Neural progenitor cell (in vitro differentiated cells): ENCODE measurements around the gene SOBP.

Source experiments
- EZH2 ChIP-seq: fragments of 200-600 bp; sonication (generic); IDR thresholded peaks from 2 replicates; pipeline ENCODE4 v1.6.1; 2017; ENCODE audit warnings: antibody characterized with exemption, mild to moderate bottlenecking, moderate library complexity
- EZH2phosphoT487 ChIP-seq: fragments of 200-600 bp; sonication (generic); IDR thresholded peaks from 2 replicates; pipeline ENCODE4 v1.6.1; 2017; ENCODE audit warnings: antibody characterized with exemption
- TF ChIP-seq, protein P1 (sequence below): fragments of 200-600 bp; sonication (generic); IDR thresholded peaks from 2 replicates; pipeline ENCODE4 v1.5.1; 2017; ENCODE audit warnings: antibody characterized with exemption, mild to moderate bottlenecking

DNA sequence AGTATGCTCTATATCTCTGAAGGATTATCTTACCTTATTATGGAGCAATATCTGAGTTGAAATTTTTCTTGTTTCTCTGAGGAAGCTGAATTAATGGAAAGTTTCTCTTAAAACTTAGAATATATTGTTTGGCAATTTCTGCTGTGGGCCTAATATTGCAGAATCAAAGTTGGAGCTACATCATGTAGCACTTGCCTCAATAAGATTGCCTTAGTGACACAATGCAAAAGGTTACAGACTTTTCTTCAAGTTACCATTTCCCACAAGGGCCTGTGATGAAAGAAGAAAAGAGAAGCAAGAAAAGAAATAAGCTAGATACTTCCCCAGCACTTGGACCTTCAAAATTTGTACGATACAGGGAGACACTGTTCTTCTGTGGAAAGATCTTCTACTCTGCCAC is 151.2 kb downstream of the SOBP start:
- TF ChIP-seq, protein P1, sequence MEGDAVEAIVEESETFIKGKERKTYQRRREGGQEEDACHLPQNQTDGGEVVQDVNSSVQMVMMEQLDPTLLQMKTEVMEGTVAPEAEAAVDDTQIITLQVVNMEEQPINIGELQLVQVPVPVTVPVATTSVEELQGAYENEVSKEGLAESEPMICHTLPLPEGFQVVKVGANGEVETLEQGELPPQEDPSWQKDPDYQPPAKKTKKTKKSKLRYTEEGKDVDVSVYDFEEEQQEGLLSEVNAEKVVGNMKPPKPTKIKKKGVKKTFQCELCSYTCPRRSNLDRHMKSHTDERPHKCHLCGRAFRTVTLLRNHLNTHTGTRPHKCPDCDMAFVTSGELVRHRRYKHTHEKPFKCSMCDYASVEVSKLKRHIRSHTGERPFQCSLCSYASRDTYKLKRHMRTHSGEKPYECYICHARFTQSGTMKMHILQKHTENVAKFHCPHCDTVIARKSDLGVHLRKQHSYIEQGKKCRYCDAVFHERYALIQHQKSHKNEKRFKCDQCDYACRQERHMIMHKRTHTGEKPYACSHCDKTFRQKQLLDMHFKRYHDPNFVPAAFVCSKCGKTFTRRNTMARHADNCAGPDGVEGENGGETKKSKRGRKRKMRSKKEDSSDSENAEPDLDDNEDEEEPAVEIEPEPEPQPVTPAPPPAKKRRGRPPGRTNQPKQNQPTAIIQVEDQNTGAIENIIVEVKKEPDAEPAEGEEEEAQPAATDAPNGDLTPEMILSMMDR: no peak
- TF ChIP-seq EZH2: no peak
- no peak for TF ChIP-seq EZH2phosphoT487
